ENCODE measurements around the gene CCL3. TPM values are rescaled to one million over a fixed set of nuclear protein-coding genes. Genes with fewer than 3 reads are reported as not detected.

CCL3 gene
- polyA plus RNA-seq (not detected in 2 replicates), polyA minus RNA-seq (not detected in 2 replicates)

GRCh38 chr17:36089888-36090836 lies at the start of gene CCL3:
Gene CCL3 (minus strand): TSS chr17:36090143. CDS start chr17:36090058, 85 bp downstream.
- Histone ChIP-seq H3K9ac (ENCODE audit: low read length) (no peak within 1 kb of the TSS), H3K4me3 (ENCODE audit: low read length) (no peak within 1 kb of the TSS), H2AFZ (ENCODE audit: low read depth, low read length) (no peak within 1 kb of the TSS)

More at GRCh38 chr17:36089888-36090836, at the start of gene CCL3:
- Histone ChIP-seq H3F3A (ENCODE audit: insufficient read depth, low read length, poor library complexity, severe bottlenecking) (no peaks in the 10 kb centered on the region), H3K9me3 (ENCODE audit: low read length) (no peaks in the 10 kb centered on the region), H3K4me2 (ENCODE audit: low read length) (no peak within 1 kb of the TSS), H3K9me2 (ENCODE audit: insufficient read depth, low read length) (no peaks in the 10 kb centered on the region), H3K27ac (ENCODE audit: low read length) (no peak within 1 kb of the TSS), H3K79me2 (replicated peaks; ENCODE audit: insufficient read depth, low read length) (no peaks in the 10 kb centered on the region), H3K36me3 (ENCODE audit: insufficient read depth, low read length) (no peaks in the 10 kb centered on the region), H4K20me1 (ENCODE audit: insufficient read depth) (no peaks in the 10 kb centered on the region), H3K27me3 (ENCODE audit: insufficient read depth, low read depth, low read length) (no peaks in the 10 kb centered on the region)
- TF ChIP-seq EZH2 (IDR thresholded peaks at IDR 0.05; ENCODE audit: borderline replicate concordance, insufficient read depth, low read length, poor library complexity, severe bottlenecking) (no peak), SMC3 (conservative IDR thresholded peaks at IDR 0.05; ENCODE audit: poor library complexity) (no peak), EP300 (conservative IDR thresholded peaks at IDR 0.05; ENCODE audit: poor library complexity, severe bottlenecking) (no peak), MXI1 (conservative IDR thresholded peaks at IDR 0.05; ENCODE audit: poor library complexity, severe bottlenecking) (no peak), TAF1 (IDR thresholded peaks at IDR 0.05; ENCODE audit: low read depth) (no peak), RAD21 (conservative IDR thresholded peaks at IDR 0.05) (no peak), CTCF (IDR thresholded peaks at IDR 0.05; ENCODE audit: poor library complexity, severe bottlenecking) (no peak), POLR2AphosphoS5 (IDR thresholded peaks at IDR 0.05) (no peak), REST (IDR thresholded peaks at IDR 0.05; ENCODE audit: borderline replicate concordance) (no peak)

All from neural cell (in vitro differentiated cells).